Measurements from ENCODE around the gene PTGIS. TPM values are rescaled to one million over a fixed set of nuclear protein-coding genes. Genes with fewer than 3 reads are reported as not detected.

The PTGIS gene
- total RNA-seq, 4 donors from 2014 or later, result 3.5 to 30.5 (median 11.1) TPM

- H3K27ac ChIP-seq, result no peak overlapping the region
- TF ChIP-seq CTCF (IDR thresholded peaks at IDR 0.05) (no peak), POLR2A (IDR thresholded peaks at IDR 0.05) (no peak)
Measured at GRCh38 chr20:49496043-49496442, 71.9 kb downstream of the PTGIS start.

GRCh38 chr20:49490689-49491088 is 77.2 kb downstream of the PTGIS start:
- no peaks in the 10 kb centered on the region for H3K4me1 ChIP-seq

More at GRCh38 chr20:49496043-49496442, 71.9 kb downstream of the PTGIS start:
- H3K4me1 ChIP-seq, result no peaks in the 10 kb centered on the region
- no peaks in the 10 kb centered on the region for H3K27me3 ChIP-seq
- H3K4me3 ChIP-seq, result no peak overlapping the region
- no peak for DNase-seq
- no peaks in the 10 kb centered on the region for H3K36me3 ChIP-seq
- H3K9me3 ChIP-seq, result no peaks in the 10 kb centered on the region

GRCh38 chr20:49489688-49490087 is 78.2 kb downstream of the PTGIS start:
- TF ChIP-seq POLR2A (IDR thresholded peaks at IDR 0.05) (no peak), CTCF (IDR thresholded peaks at IDR 0.05) (no peak)
- DNase-seq, result no peak
- Histone ChIP-seq H3K4me3 (no peak overlapping the region), H3K4me1 (peaks cover 0 to 2% (median 0%) of the 10 kb centered on the region in 4 donors), H3K9me3 (no peaks in the 10 kb centered on the region), H3K27me3 (peaks cover 0 to 7% of the 10 kb centered on the region in 2 donors), H3K27ac (no peak overlapping the region), H3K36me3 (no peaks in the 10 kb centered on the region)

More at GRCh38 chr20:49490689-49491088, 77.2 kb downstream of the PTGIS start:
- TF ChIP-seq POLR2A (IDR thresholded peaks at IDR 0.05), result no peak
- Histone ChIP-seq H3K27ac (no peak overlapping the region), H3K4me3 (no peak overlapping the region), H3K27me3 (no peaks in the 10 kb centered on the region), H3K36me3 (no peaks in the 10 kb centered on the region), H3K9me3 (no peaks in the 10 kb centered on the region)
- DNase-seq, result no peak

- Histone ChIP-seq H3K4me3 (no peak overlapping the region), H3K4me1 (peaks cover 0 to 21% (median 2%) of the 10 kb centered on the region in 4 donors), H3K36me3 (no peaks in the 10 kb centered on the region), H3K27ac (no peak overlapping the region), H3K9me3 (peaks cover 0 to 4% (median 0%) of the 10 kb centered on the region in 4 donors), H3K27me3 (peaks cover 0 to 23% of the 10 kb centered on the region in 2 donors)
- TF ChIP-seq POLR2A (IDR thresholded peaks at IDR 0.05) (no peak), CTCF (IDR thresholded peaks at IDR 0.05) (no peak)
- DNase-seq, result no peak
Measured at GRCh38 chr20:49486064-49486463, 81.9 kb downstream of the PTGIS start.

GRCh38 chr20:49485563-49485962 is 82.4 kb downstream of the PTGIS start:
- TF ChIP-seq CTCF (IDR thresholded peaks at IDR 0.05) (no peak), POLR2A (IDR thresholded peaks at IDR 0.05) (no peak)
- no peak for DNase-seq
- Histone ChIP-seq H3K27ac (no peak overlapping the region), H3K4me1 (peaks cover 0 to 21% (median 2%) of the 10 kb centered on the region in 4 donors), H3K36me3 (no peaks in the 10 kb centered on the region), H3K4me3 (no peak overlapping the region), H3K9me3 (peaks cover 0 to 4% (median 0%) of the 10 kb centered on the region in 4 donors), H3K27me3 (peaks cover 0 to 23% of the 10 kb centered on the region in 2 donors)

- Histone ChIP-seq H3K4me3 (peak overlapping the region; percentile 4 to 49 (median 42)), H3K9me3 (peaks cover 0 to 4% (median 0%) of the 10 kb centered on the region in 4 donors), H3K4me1 (peaks cover 0 to 21% (median 2%) of the 10 kb centered on the region in 4 donors), H3K27me3 (peaks cover 0 to 23% of the 10 kb centered on the region in 2 donors), H3K36me3 (no peaks in the 10 kb centered on the region), H3K27ac (no peak overlapping the region)
- DNase-seq, result peak; percentile 38 to 81 (median 76)
- TF ChIP-seq POLR2A (IDR thresholded peaks at IDR 0.05), result no peak
- peak in 4 of 6 experiments; percentile 57 to 70 (median 64) for TF ChIP-seq CTCF (IDR thresholded peaks at IDR 0.05)
Measured at GRCh38 chr20:49484180-49485140, 83.5 kb downstream of the PTGIS start.

Data from Peyer's patch (tissue), 4 donors.